HEK293T (cell line): ENCODE results near the gene MAEA.

Experiments used
- FOXA1 ChIP-seq: fragments of 450-650 bp; IDR thresholded peaks from 2 replicates; pipeline ENCODE4 v1.6.1; 2016; ENCODE audit warnings: mild to moderate bottlenecking
- FOXM1 ChIP-seq: fragments of 450-650 bp; IDR thresholded peaks from 2 replicates; pipeline ENCODE4 v1.6.1; 2017; ENCODE audit warnings: mild to moderate bottlenecking, borderline replicate concordance
- NFRKB ChIP-seq: fragments of 450-650 bp; IDR thresholded peaks from 2 replicates; pipeline ENCODE4 v1.6.1; 2016; ENCODE audit warnings: mild to moderate bottlenecking, moderate library complexity
- PKNOX1 ChIP-seq: fragments of 450-650 bp; IDR thresholded peaks from 2 replicates; pipeline ENCODE4 v1.6.1; 2016
- SP1 ChIP-seq: fragments of 450-650 bp; IDR thresholded peaks from 2 replicates; pipeline ENCODE4 v1.6.1; 2017
- SUZ12 ChIP-seq: fragments of 450-650 bp; IDR thresholded peaks from 2 replicates; pipeline ENCODE4 v1.6.1; 2016; ENCODE audit warnings: mild to moderate bottlenecking

GRCh38 chr4:1241466-1241935 is 48.2 kb upstream of the MAEA start:
- no peak for TF ChIP-seq FOXA1
- TF ChIP-seq PKNOX1: no peak
- TF ChIP-seq FOXM1: no peak
- TF ChIP-seq SUZ12: no peak
- TF ChIP-seq SP1: no peak
- TF ChIP-seq NFRKB: no peak
